ENCODE results near the gene SYCP1.

- TF ChIP-seq CTCF (IDR thresholded peaks at IDR 0.05; ENCODE audit: poor library complexity): no peak
- TF ChIP-seq EZH2phosphoT487 (IDR thresholded peaks at IDR 0.05; ENCODE audit: low read depth, severe bottlenecking, unreplicated experiment): no peak
- TF ChIP-seq EZH2 (IDR thresholded peaks at IDR 0.05; ENCODE audit: borderline replicate concordance): no peak
Measured at GRCh38 chr1:114844270-114844669, 10.4 kb upstream of the SYCP1 start.
